IMR-90 (cell line): ENCODE measurements around the gene COL23A1. TPM values are rescaled to one million over a fixed set of nuclear protein-coding genes. Genes with fewer than 3 reads are reported as not detected.

Source experiments
- ATAC-seq: fragments of 200-7000 bp; cut with Tn5 transposase; 2 replicates; pipeline ENCODE4 v1.9.1; 2020; ENCODE audit warnings: low read depth, mild to moderate bottlenecking, moderate library complexity
- BruUV-seq: library from RNA; stranded (reverse); fragments of 400-500 nt; replicated peaks from 2 replicates; lab custom pipeline; 2021; lab: Mats Ljungman, UMichigan
- CTCF ChIA-PET: fragments of 300-600 bp; formaldehyde crosslinking; extraction: SDS; loops from one replicate; lab custom pipeline; 2021; ENCODE audit warnings: antibody characterized with exemption; lab: Yijun Ruan, JAX
- POLR2A ChIA-PET: fragments of 300-600 bp; sonication (Branson Sonifier 250); formaldehyde crosslinking; loops from one replicate; lab custom pipeline; 2022; ENCODE audit warnings: antibody characterized with exemption; ENCODE audit not compliant: unreplicated experiment; lab: Charles Lee
- DNase-seq: peaks from one replicate; pipeline ENCODE4 v3.0.0; 2013
- H2AFZ ChIP-seq: replicated peaks from 2 replicates; pipeline ENCODE3; 2013; ENCODE audit warnings: low read length, mild to moderate bottlenecking; ENCODE audit not compliant: poor library complexity
- H2AK5ac ChIP-seq: 2 replicates; pipeline ENCODE4 v1.6.1; 2013; ENCODE audit warnings: low read depth, low read length, inconsistent platforms
- H2AK9ac ChIP-seq: replicated peaks from 2 replicates; pipeline ENCODE3; 2013; ENCODE audit warnings: mild to moderate bottlenecking, low read depth, low read length, moderate library complexity; ENCODE audit not compliant: poor library complexity
- H2BK120ac ChIP-seq: 2 replicates; pipeline ENCODE4 v1.6.1; 2013; ENCODE audit warnings: low read depth, low read length, inconsistent platforms
- H2BK15ac ChIP-seq: 3 replicates; pipeline ENCODE4 v1.6.1; 2013; ENCODE audit warnings: low read depth, low read length, inconsistent platforms
- H2BK20ac ChIP-seq: 2 replicates; pipeline ENCODE4 v1.6.1; 2013; ENCODE audit warnings: low read depth, mild to moderate bottlenecking, inconsistent platforms, low read length, moderate library complexity
- H2BK5ac ChIP-seq: 2 replicates; pipeline ENCODE4 v1.6.1; 2013; ENCODE audit warnings: mild to moderate bottlenecking, low read depth, low read length, inconsistent platforms; ENCODE audit not compliant: poor library complexity, severe bottlenecking
- H3K14ac ChIP-seq: replicated peaks from 2 replicates; pipeline ENCODE4 v1.6.1; 2013; ENCODE audit warnings: low read depth, low read length, inconsistent platforms
- H3K18ac ChIP-seq: 2 replicates; pipeline ENCODE4 v1.6.1; 2013; ENCODE audit warnings: low read depth, low read length, control low read depth
- H3K23ac ChIP-seq: 2 replicates; pipeline ENCODE4 v1.6.1; 2013; ENCODE audit warnings: low read depth, low read length, inconsistent platforms
- H3K27ac ChIP-seq: 2 replicates; pipeline ENCODE4 v1.5.1; 2013; ENCODE audit warnings: mild to moderate bottlenecking, control low read depth, low read length; ENCODE audit not compliant: insufficient read depth
- H3K27me3 ChIP-seq: 2 replicates; pipeline ENCODE4 v1.6.1; 2013; ENCODE audit warnings: low read length; ENCODE audit not compliant: control insufficient read depth, insufficient read depth
- H3K36me3 ChIP-seq: 2 replicates; pipeline ENCODE4 v1.6.1; 2013; ENCODE audit warnings: low read length, mixed read lengths; ENCODE audit not compliant: control insufficient read depth, insufficient read depth
- H3K4ac ChIP-seq: 2 replicates; pipeline ENCODE4 v1.6.1; 2013; ENCODE audit warnings: low read depth, low read length, inconsistent platforms
- H3K4me1 ChIP-seq: 2 replicates; pipeline ENCODE4 v1.6.1; 2013; ENCODE audit warnings: low read length, mixed read lengths; ENCODE audit not compliant: control insufficient read depth, insufficient read depth
- H3K4me2 ChIP-seq: 2 replicates; pipeline ENCODE4 v1.6.1; 2013; ENCODE audit warnings: low read depth, mild to moderate bottlenecking, control low read depth, low read length, moderate library complexity
- H3K4me3 ChIP-seq: 2 replicates; pipeline ENCODE4 v1.5.1; 2013; ENCODE audit warnings: low read depth, mild to moderate bottlenecking, control low read depth, low read length, moderate library complexity; ENCODE audit not compliant: insufficient read depth
- H3K56ac ChIP-seq: 2 replicates; pipeline ENCODE4 v1.6.1; 2013; ENCODE audit warnings: low read length, inconsistent platforms; ENCODE audit not compliant: insufficient read depth; ENCODE audit errors: extremely low read depth
- H3K79me1 ChIP-seq, 2 experiments: 2 replicates each; pipeline ENCODE4 v1.6.1; 2013; ENCODE audit warnings: low read length in 2 of 2, inconsistent platforms in 1 of 2, low read depth in 1 of 2
- H3K9ac ChIP-seq: 2 replicates; pipeline ENCODE4 v1.6.1; 2013; ENCODE audit warnings: low read depth, low read length, control low read depth
- H3K9me1 ChIP-seq: 2 replicates; pipeline ENCODE4 v1.6.1; 2013; ENCODE audit warnings: low read length, inconsistent platforms; ENCODE audit not compliant: insufficient read depth
- H3K9me3 ChIP-seq: 2 replicates; pipeline ENCODE4 v1.6.1; 2013; ENCODE audit warnings: low read length; ENCODE audit not compliant: control insufficient read depth, insufficient read depth
- H4K20me1 ChIP-seq: 2 replicates; pipeline ENCODE4 v1.6.1; 2013; ENCODE audit warnings: low read length, inconsistent platforms; ENCODE audit not compliant: insufficient read depth
- H4K5ac ChIP-seq: 2 replicates; pipeline ENCODE4 v1.6.1; 2013; ENCODE audit warnings: mild to moderate bottlenecking, low read depth, low read length, control low read depth
- H4K8ac ChIP-seq, 2 experiments: 2 replicates each; pipeline ENCODE4 v1.6.1; 2013; ENCODE audit warnings: low read depth in 2 of 2, low read length in 2 of 2, control low read depth in 1 of 2, inconsistent platforms in 1 of 2
- H4K91ac ChIP-seq: 2 replicates; pipeline ENCODE4 v1.6.1; 2013; ENCODE audit warnings: low read depth, low read length, inconsistent platforms; ENCODE audit not compliant: insufficient read depth
- CEBPB ChIP-seq: IDR thresholded peaks from 2 replicates; pipeline ENCODE4 v1.6.1; 2012; ENCODE audit warnings: low read depth, low read length, improper control_type of control experiment
- FOS ChIP-seq: fragments of 150-350 bp; IDR thresholded peaks from 2 replicates; pipeline ENCODE4 v1.6.1; 2016; ENCODE audit warnings: low read depth, low read length
- MXI1 ChIP-seq: IDR thresholded peaks from 2 replicates; pipeline ENCODE4 v1.6.1; 2012; ENCODE audit warnings: low read depth, mild to moderate bottlenecking, low read length, moderate library complexity, borderline replicate concordance
- NFE2L2 ChIP-seq: fragments of 150-350 bp; IDR thresholded peaks from 2 replicates; pipeline ENCODE4 v1.6.1; 2016; ENCODE audit warnings: low read depth, mild to moderate bottlenecking, low read length
- POLR2A ChIP-seq: IDR thresholded peaks from 2 replicates; pipeline ENCODE4 v1.6.1; 2012; ENCODE audit warnings: mild to moderate bottlenecking, low read depth, low read length
- RAD21 ChIP-seq: IDR thresholded peaks from 2 replicates; pipeline ENCODE4 v1.6.1; 2012; ENCODE audit warnings: low read length, improper control_type of control experiment
- USF2 ChIP-seq: fragments of 150-350 bp; IDR thresholded peaks from 2 replicates; pipeline ENCODE4 v1.6.1; 2017; ENCODE audit warnings: mild to moderate bottlenecking, antibody characterized with exemption, low read length, low read depth
- WGBS, 2 experiments: methylation state at CpG; one replicate each; pipeline versions ENCODE4 v1.1.5 to v1.1.7; 2013; ENCODE audit warnings: missing lambda C conversion rate in 2 of 2; ENCODE audit not compliant: insufficient read length in 1 of 2; ENCODE audit errors: extremely low coverage in 2 of 2; 5-methylcytosine and 5-hydroxymethylcytosine counted together
- dilution Hi-C: fragments of 300-500 bp; cut with HindIII; formaldehyde crosslinking; loops from one replicate; pipeline ENCODE4 v1.14.3; 2018; ENCODE audit warnings: low sequenced_read_pairs; ENCODE audit not compliant: unreplicated experiment
- in situ Hi-C: fragments of 300-500 bp; cut with MboI; formaldehyde crosslinking; loops from 3 replicates; pipeline ENCODE4 v1.14.3; 2019; ENCODE audit warnings: low sequenced_read_pairs, inconsistent platforms, mixed read lengths
- intact Hi-C: fragments of 100-400 bp; cut with micrococcal nuclease; formaldehyde crosslinking; loops from 2 replicates; pipeline ENCODE4 v1.10.0; 2022
- polyA plus RNA-seq, 3 experiments: library from polyadenylated mRNA; depleted of rRNA; stranded (reverse); fragments of >200 nt; gene quantifications; 2 replicates each; pipeline ENCODE4 v1.2.3, GENCODE V29; 2012; ENCODE audit warnings: low replicate concordance in 1 of 3
- total RNA-seq: library from RNA; depleted of rRNA; stranded (reverse); fragments of >200 nt; gene quantifications from 2 replicates; pipeline ENCODE4 v1.2.3, GENCODE V29; 2012

The COL23A1 gene
- total and polyA plus RNA-seq, 2 of the 4 experiments (the other 2 are of a cell fraction) = not detected

GRCh38 chr5:178522361-178522760 lies 67.8 kb downstream of the COL23A1 start:
- no peaks in the 10 kb centered on the region for H3K79me1 ChIP-seq
- H2AK9ac ChIP-seq = no peak overlapping the region
- no peak overlapping the region for H4K8ac ChIP-seq
- no peak for ATAC-seq
- intact Hi-C loops (no loop called here), in situ Hi-C loops (no loop called here), dilution Hi-C loops (no loop called here)
- no peaks in the 10 kb centered on the region for H3K4me1 ChIP-seq
- no peak overlapping the region for H4K5ac ChIP-seq
- H3K9me3 ChIP-seq = peaks cover 32% of the 10 kb centered on the region
- no peak overlapping the region for H3K4ac ChIP-seq
- H3K9me1 ChIP-seq = no peaks in the 10 kb centered on the region
- H3K14ac ChIP-seq = no peak overlapping the region
- no peak overlapping the region for H3K4me2 ChIP-seq
- no peak overlapping the region for H3K56ac ChIP-seq
- CTCF ChIA-PET = no interaction called here
- H2AFZ ChIP-seq = no peak overlapping the region
- no peak overlapping the region for H2BK5ac ChIP-seq
- no peak overlapping the region for H3K9ac ChIP-seq
- no peak overlapping the region for H4K91ac ChIP-seq
- no peaks in the 10 kb centered on the region for H3K36me3 ChIP-seq
- no peak overlapping the region for H2AK5ac ChIP-seq
- H3K23ac ChIP-seq = no peak overlapping the region
- POLR2A ChIA-PET = no interaction called here
- no peak for DNase-seq
- no peaks in the 10 kb centered on the region for H4K20me1 ChIP-seq
- H3K27me3 ChIP-seq = no peaks in the 10 kb centered on the region
- H2BK120ac ChIP-seq = no peak overlapping the region
- H3K18ac ChIP-seq = no peak overlapping the region
- TF ChIP-seq NFE2L2 (no peak), CEBPB (no peak), MXI1 (no peak), USF2 (no peak), FOS (no peak), POLR2A (no peak), RAD21 (no peak)
- WGBS, 2 experiments = 87% methylated on average over 3 of the region's 14 CpGs; no CpG with 5 or more reads in 1 of the 2 experiments
- no peak overlapping the region for H2BK15ac ChIP-seq
- H3K4me3 ChIP-seq = no peak overlapping the region
- no peak overlapping the region for H3K27ac ChIP-seq
- no TSS peak for BruUV-seq
- H2BK20ac ChIP-seq = no peak overlapping the region
